ENCODE results near the gene STX18. TPM values are rescaled to one million over a fixed set of nuclear protein-coding genes. Genes with fewer than 3 reads are reported as not detected.

The STX18 gene
- total and polyA plus RNA-seq, 2 of the 13 experiments (the other 11 are each of a cell fraction or from before 2014, with no cell fraction given), result 23.9 to 37.1 TPM

DNA sequence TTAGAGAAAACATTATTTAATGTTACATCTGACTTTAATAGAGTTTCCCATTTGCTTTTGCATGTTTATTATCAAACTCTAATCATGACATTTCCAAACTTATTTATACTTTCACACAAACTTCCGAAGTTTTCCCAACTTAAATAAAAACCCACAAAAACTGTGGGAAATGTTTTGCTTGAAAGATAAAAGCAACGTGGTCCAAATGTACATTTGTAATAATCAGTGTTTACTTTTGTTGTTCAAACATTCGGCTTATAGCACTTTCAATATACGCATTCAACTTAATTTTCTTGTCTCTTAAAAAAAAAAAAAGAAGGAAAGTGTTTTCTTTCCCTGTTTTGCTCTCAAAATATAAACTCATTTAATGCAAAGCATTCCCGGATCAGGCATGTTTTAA, 51.0 kb downstream of the STX18 start (continued):
- TF ChIP-seq, protein P1, sequence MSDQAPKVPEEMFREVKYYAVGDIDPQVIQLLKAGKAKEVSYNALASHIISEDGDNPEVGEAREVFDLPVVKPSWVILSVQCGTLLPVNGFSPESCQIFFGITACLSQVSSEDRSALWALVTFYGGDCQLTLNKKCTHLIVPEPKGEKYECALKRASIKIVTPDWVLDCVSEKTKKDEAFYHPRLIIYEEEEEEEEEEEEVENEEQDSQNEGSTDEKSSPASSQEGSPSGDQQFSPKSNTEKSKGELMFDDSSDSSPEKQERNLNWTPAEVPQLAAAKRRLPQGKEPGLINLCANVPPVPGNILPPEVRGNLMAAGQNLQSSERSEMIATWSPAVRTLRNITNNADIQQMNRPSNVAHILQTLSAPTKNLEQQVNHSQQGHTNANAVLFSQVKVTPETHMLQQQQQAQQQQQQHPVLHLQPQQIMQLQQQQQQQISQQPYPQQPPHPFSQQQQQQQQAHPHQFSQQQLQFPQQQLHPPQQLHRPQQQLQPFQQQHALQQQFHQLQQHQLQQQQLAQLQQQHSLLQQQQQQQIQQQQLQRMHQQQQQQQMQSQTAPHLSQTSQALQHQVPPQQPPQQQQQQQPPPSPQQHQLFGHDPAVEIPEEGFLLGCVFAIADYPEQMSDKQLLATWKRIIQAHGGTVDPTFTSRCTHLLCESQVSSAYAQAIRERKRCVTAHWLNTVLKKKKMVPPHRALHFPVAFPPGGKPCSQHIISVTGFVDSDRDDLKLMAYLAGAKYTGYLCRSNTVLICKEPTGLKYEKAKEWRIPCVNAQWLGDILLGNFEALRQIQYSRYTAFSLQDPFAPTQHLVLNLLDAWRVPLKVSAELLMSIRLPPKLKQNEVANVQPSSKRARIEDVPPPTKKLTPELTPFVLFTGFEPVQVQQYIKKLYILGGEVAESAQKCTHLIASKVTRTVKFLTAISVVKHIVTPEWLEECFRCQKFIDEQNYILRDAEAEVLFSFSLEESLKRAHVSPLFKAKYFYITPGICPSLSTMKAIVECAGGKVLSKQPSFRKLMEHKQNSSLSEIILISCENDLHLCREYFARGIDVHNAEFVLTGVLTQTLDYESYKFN (CRISPR knock-in tag; conservative IDR thresholded peaks at IDR 0.05), result peak; percentile 52
- TF ChIP-seq CREM (IDR thresholded peaks at IDR 0.05), result 0 out of 2 replicates have a peak, but pooled peaks have one; percentile 24
- TF ChIP-seq CREM (CRISPR knock-in tag; IDR thresholded peaks at IDR 0.05), result no peak
- TF ChIP-seq, protein P2, sequence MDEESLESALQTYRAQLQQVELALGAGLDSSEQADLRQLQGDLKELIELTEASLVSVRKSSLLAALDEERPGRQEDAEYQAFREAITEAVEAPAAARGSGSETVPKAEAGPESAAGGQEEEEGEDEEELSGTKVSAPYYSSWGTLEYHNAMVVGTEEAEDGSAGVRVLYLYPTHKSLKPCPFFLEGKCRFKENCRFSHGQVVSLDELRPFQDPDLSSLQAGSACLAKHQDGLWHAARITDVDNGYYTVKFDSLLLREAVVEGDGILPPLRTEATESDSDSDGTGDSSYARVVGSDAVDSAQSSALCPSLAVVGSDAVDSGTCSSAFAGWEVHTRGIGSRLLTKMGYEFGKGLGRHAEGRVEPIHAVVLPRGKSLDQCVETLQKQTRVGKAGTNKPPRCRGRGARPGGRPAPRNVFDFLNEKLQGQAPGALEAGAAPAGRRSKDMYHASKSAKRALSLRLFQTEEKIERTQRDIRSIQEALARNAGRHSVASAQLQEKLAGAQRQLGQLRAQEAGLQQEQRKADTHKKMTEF (CRISPR knock-in tag; IDR thresholded peaks at IDR 0.05), result peak; percentile 29; the same call in 1 of the 2 replicates
- peak; percentile 32; the same call in 1 of the 2 replicates for TF ChIP-seq ELF3 (CRISPR knock-in tag; IDR thresholded peaks at IDR 0.05)
- peak; percentile 27; the same call in 1 of the 2 replicates for TF ChIP-seq NCOA2 (CRISPR knock-in tag; IDR thresholded peaks at IDR 0.05)
- TF ChIP-seq ZFP1 (CRISPR knock-in tag; IDR thresholded peaks at IDR 0.05), result no peak
- TF ChIP-seq ARID5B (CRISPR knock-in tag; IDR thresholded peaks at IDR 0.05), result peak; percentile 67
- TF ChIP-seq HMGXB4 (CRISPR knock-in tag; IDR thresholded peaks at IDR 0.05; ENCODE audit: borderline replicate concordance in 1 of 2, low read depth in 1 of 2), result no peak
- peak in 1 of 2 experiments; percentile 63; a peak in 2 of 4 replicates for TF ChIP-seq EP300 (IDR thresholded peaks at IDR 0.05; ENCODE audit: low read depth in 2 of 2, low read length in 2 of 2)
- TF ChIP-seq EP300 (CRISPR knock-in tag; IDR thresholded peaks at IDR 0.05; ENCODE audit: borderline replicate concordance), result no peak
- 0 out of 2 replicates have a peak, but pooled peaks have one; percentile 35 for TF ChIP-seq ISL2 (CRISPR knock-in tag; IDR thresholded peaks at IDR 0.05)
- TF ChIP-seq FOXP1 (IDR thresholded peaks at IDR 0.05), result no peak
- peak; percentile 47; the same call in 1 of the 2 replicates for TF ChIP-seq FOXP1 (CRISPR knock-in tag; IDR thresholded peaks at IDR 0.05)
- peak; percentile 67; the same call in 1 of the 2 replicates for TF ChIP-seq MIXL1 (CRISPR knock-in tag; IDR thresholded peaks at IDR 0.05)
- peak; percentile 55; the same call in 1 of the 2 replicates for TF ChIP-seq FOXA1 (IDR thresholded peaks at IDR 0.05)
- TF ChIP-seq FOXA1 (CRISPR knock-in tag; IDR thresholded peaks at IDR 0.05), result peak; percentile 48; the same call in 1 of the 2 replicates
- TF ChIP-seq HMG20A (CRISPR knock-in tag; IDR thresholded peaks at IDR 0.05; ENCODE audit: borderline replicate concordance), result peak; percentile 34; the same call in 1 of the 2 replicates
- peak; percentile 39; the same call in 1 of the 2 replicates for TF ChIP-seq SOX5 (CRISPR knock-in tag; IDR thresholded peaks at IDR 0.05; ENCODE audit: borderline replicate concordance)
- peak; percentile 50 for TF ChIP-seq GATAD2A (CRISPR knock-in tag; IDR thresholded peaks at IDR 0.05)
- TF ChIP-seq ZNF703 (CRISPR knock-in tag; IDR thresholded peaks at IDR 0.05; ENCODE audit: borderline replicate concordance), result no peak

Data from HepG2 (cell line).